SU-DHL-6 (cell line): ENCODE results near the gene RPL39L.

Experiments
- EZH2phosphoT487 ChIP-seq: fragments of 200-600 bp; sonication (generic), shearing (Covaris generic); conservative IDR thresholded peaks from 2 replicates; pipeline ENCODE4 v1.6.1; 2018; ENCODE audit warnings: mild to moderate bottlenecking, antibody characterized with exemption, low read length, moderate library complexity, mixed read lengths
- TF ChIP-seq, protein P1 (sequence below): fragments of 200-600 bp; sonication (generic); IDR thresholded peaks from one replicate; pipeline ENCODE4 v1.5.1; 2017; ENCODE audit warnings: antibody characterized with exemption, mild to moderate bottlenecking, low read length, moderate library complexity; ENCODE audit not compliant: insufficient read depth, poor library complexity, severe bottlenecking

DNA sequence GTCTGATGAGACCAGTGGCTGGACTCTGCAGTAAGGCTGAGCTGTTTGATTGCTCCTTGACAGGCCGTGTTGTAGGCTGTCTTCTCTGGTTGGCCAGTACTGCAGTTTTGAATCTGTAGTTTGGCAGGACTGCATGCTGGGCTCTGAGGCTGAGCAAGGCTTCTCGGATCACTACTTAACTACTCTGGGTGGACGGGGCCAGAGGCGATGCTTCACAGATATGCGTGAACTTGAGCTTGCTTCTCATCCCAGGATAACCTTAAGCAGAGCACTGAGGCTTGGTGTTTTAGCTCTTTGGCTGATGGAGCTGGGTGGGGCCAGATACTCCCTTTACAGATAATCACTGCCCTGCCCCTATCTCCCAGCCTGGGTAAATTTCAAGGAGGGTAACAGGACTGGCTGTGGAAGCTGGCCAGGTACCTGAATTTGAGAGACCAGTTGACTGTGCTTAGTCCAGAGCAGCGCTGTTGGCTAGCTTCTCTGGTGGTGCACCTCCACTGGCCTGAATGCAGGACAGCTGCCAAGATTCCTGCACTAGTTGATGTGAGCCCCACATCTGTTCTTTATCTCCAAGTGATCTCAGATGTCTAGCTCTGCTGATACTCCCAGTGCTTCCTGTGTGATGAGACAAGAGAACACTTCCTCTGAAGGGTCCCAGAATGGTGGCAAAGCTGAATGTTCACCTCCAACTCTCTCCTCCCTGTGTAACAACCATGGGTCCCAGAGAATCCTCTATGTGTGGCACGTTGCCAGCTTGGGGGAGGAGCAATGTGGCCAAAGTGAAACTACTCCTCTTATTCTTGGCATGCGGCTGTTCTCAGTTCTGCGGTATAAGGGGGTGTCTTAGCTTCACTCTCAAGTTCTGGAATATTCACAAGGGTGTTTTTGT lies 37.9 kb downstream of the RPL39L start:
- no peak for TF ChIP-seq EZH2phosphoT487
- TF ChIP-seq, protein P1, sequence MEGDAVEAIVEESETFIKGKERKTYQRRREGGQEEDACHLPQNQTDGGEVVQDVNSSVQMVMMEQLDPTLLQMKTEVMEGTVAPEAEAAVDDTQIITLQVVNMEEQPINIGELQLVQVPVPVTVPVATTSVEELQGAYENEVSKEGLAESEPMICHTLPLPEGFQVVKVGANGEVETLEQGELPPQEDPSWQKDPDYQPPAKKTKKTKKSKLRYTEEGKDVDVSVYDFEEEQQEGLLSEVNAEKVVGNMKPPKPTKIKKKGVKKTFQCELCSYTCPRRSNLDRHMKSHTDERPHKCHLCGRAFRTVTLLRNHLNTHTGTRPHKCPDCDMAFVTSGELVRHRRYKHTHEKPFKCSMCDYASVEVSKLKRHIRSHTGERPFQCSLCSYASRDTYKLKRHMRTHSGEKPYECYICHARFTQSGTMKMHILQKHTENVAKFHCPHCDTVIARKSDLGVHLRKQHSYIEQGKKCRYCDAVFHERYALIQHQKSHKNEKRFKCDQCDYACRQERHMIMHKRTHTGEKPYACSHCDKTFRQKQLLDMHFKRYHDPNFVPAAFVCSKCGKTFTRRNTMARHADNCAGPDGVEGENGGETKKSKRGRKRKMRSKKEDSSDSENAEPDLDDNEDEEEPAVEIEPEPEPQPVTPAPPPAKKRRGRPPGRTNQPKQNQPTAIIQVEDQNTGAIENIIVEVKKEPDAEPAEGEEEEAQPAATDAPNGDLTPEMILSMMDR, result no peak
